Epithelial cell of esophagus (primary cell): ENCODE measurements around the gene RELA.

Source experiments
- DNase-seq: peaks from one replicate; pipeline ENCODE4 v3.0.0; 2010; ENCODE audit warnings: low read depth
- H3K4me3 ChIP-seq: 2 replicates; pipeline ENCODE4 v1.5.1; 2011; ENCODE audit warnings: mild to moderate bottlenecking, low read length, control low read depth
- CTCF ChIP-seq: IDR thresholded peaks from 2 replicates; pipeline ENCODE4 v1.5.1; 2011; ENCODE audit warnings: low read depth, mild to moderate bottlenecking, low read length, control low read depth, inconsistent platforms; ENCODE audit not compliant: insufficient read depth; ENCODE audit errors: missing control alignments

The RELA gene

GRCh38 chr11:65615229-65615949, 47.3 kb downstream of the RELA start, which contains the start of gene PCNX3:
Gene PCNX3, plus strand, starts transcription at chr11:65615776. Its CDS starts 536 bp downstream, at chr11:65616312.
- TF ChIP-seq CTCF: no peak
- peak; percentile 100 for DNase-seq
- peak within 1 kb of the TSS; percentile 98 for H3K4me3 ChIP-seq

GRCh38 chr11:65613091-65613928, 49.4 kb downstream of the RELA start:
- H3K4me3 ChIP-seq: peak overlapping the region; percentile 98
- TF ChIP-seq CTCF: no peak
- no peak for DNase-seq

GRCh38 chr11:65612691-65613090, 50.0 kb downstream of the RELA start:
- peak overlapping the region; percentile 98 for H3K4me3 ChIP-seq

GRCh38 chr11:65611758-65612603, 50.7 kb downstream of the RELA start:
- H3K4me3 ChIP-seq: no peak overlapping the region
- DNase-seq: no peak
- no peak for TF ChIP-seq CTCF

More at GRCh38 chr11:65612691-65613090, 50.0 kb downstream of the RELA start:
- no peak for DNase-seq
- TF ChIP-seq CTCF: no peak

GRCh38 chr11:65611028-65611757, 51.5 kb downstream of the RELA start:
- no peak overlapping the region for H3K4me3 ChIP-seq
- no peak for DNase-seq

More at GRCh38 chr11:65611028-65611757, 51.5 kb downstream of the RELA start:
- no peak for TF ChIP-seq CTCF
